Measurements from ENCODE around the gene DRAM1. TPM values are rescaled to one million over a fixed set of nuclear protein-coding genes. Genes with fewer than 3 reads are reported as not detected.

DRAM1 gene
- total and polyA plus RNA-seq, 9 of the 15 experiments (the other 6 are each of a cell fraction or from before 2014, with no cell fraction given) = 1.4 to 4.3 (median 2.7) TPM

GRCh38 chr12:101855364-101855884 is 22.0 kb upstream of the DRAM1 start (continued):
- TF ChIP-seq ZBTB11 (CRISPR knock-in tag; IDR thresholded peaks at IDR 0.05) (no peak), KAT7 (CRISPR knock-in tag; IDR thresholded peaks at IDR 0.05; ENCODE audit: borderline replicate concordance) (peak; percentile 78; the same call in 1 of the 2 replicates), GABPB2 (CRISPR knock-in tag; conservative IDR thresholded peaks at IDR 0.05) (no peak), ARID1B (IDR thresholded peaks at IDR 0.05) (peak; percentile 96), ZBTB2 (IDR thresholded peaks at IDR 0.05) (no peak), CUX1 (CRISPR knock-in tag; IDR thresholded peaks at IDR 0.05) (no peak), TRIM28 (IDR thresholded peaks at IDR 0.05) (0 out of 2 replicates have a peak, but pooled peaks have one; percentile 9), TEAD4 (IDR thresholded peaks at IDR 0.05; ENCODE audit: low read length) (peak; percentile 87), TEAD4 (CRISPR knock-in tag; IDR thresholded peaks at IDR 0.05; ENCODE audit: borderline replicate concordance) (no peak), ZNF165 (CRISPR knock-in tag; IDR thresholded peaks at IDR 0.05; ENCODE audit: borderline replicate concordance) (no peak), ZNF263 (CRISPR knock-in tag; IDR thresholded peaks at IDR 0.05; ENCODE audit: borderline replicate concordance) (no peak), ZBTB17 (CRISPR knock-in tag; IDR thresholded peaks at IDR 0.05) (no peak), FOXA1 (IDR thresholded peaks at IDR 0.05; ENCODE audit: borderline replicate concordance) (no peak), HMBOX1 (IDR thresholded peaks at IDR 0.05) (no peak), KDM5B (IDR thresholded peaks at IDR 0.05; ENCODE audit: insufficient replicate concordance, low read depth, low read length) (no peak), ZNF436 (CRISPR knock-in tag; IDR thresholded peaks at IDR 0.05) (no peak), DMBX1 (CRISPR knock-in tag; IDR thresholded peaks at IDR 0.05; ENCODE audit: borderline replicate concordance) (no peak)

All from K562 (cell line).